ENCODE measurements around the gene RFX2. TPM values are rescaled to one million over a fixed set of nuclear protein-coding genes. Genes with fewer than 3 reads are reported as not detected.
"Not testable (repeated sequence)": the region's sequence is repeated elsewhere in the genome, so short reads cannot be mapped to it uniquely, and the experiment has no call there.

Gene RFX2
- total RNA-seq, 6 experiments from 2014 or later: 1.6 to 2.9 (median 1.9) TPM

- ATAC-seq (no peak), DNase-seq (peak in 1 of 3 donors; percentile 22)
- no peaks in the 10 kb centered on the region for H3K9me3 ChIP-seq
- H3K4me1 ChIP-seq: peaks cover 0 to 11% (median 3%) of the 10 kb centered on the region in 4 donors
- TF ChIP-seq, protein P1, sequence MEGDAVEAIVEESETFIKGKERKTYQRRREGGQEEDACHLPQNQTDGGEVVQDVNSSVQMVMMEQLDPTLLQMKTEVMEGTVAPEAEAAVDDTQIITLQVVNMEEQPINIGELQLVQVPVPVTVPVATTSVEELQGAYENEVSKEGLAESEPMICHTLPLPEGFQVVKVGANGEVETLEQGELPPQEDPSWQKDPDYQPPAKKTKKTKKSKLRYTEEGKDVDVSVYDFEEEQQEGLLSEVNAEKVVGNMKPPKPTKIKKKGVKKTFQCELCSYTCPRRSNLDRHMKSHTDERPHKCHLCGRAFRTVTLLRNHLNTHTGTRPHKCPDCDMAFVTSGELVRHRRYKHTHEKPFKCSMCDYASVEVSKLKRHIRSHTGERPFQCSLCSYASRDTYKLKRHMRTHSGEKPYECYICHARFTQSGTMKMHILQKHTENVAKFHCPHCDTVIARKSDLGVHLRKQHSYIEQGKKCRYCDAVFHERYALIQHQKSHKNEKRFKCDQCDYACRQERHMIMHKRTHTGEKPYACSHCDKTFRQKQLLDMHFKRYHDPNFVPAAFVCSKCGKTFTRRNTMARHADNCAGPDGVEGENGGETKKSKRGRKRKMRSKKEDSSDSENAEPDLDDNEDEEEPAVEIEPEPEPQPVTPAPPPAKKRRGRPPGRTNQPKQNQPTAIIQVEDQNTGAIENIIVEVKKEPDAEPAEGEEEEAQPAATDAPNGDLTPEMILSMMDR (IDR thresholded peaks at IDR 0.05): no peak
- no peak for TF ChIP-seq POLR2A (IDR thresholded peaks at IDR 0.05)
- H3K4me3 ChIP-seq: no peak overlapping the region
- 91% methylated on average over 18 of the region's 30 CpGs for WGBS (ENCODE audit: insufficient coverage, low coverage, low lambda C conversion rate, missing lambda C conversion rate)
- intact Hi-C loops (cut with DNase I): no loop called here
- H3K27ac ChIP-seq: no peak overlapping the region
- no peaks in the 10 kb centered on the region for H3K36me3 ChIP-seq
- H3K27me3 ChIP-seq: no peaks in the 10 kb centered on the region
Observed at GRCh38 chr19:6026390-6027227, 83.7 kb downstream of the RFX2 start.

DNA sequence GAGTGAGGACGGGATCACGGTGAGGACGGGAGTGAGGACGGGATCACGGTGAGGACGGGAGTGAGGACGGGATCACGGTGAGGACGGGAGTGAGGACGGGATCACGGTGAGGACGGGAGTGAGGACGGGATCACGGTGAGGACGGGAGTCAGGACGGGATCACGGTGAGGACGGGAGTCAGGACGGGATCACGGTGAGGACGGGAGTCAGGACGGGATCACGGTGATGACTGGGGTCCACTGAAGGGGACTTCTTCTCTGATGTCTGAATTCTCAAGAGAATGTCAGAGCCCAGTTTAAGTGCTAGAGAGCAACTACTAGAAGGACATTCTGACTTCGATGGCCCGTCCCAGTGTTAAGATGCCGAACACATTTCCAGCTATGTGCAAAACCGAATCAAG lies 85.5 kb downstream of the RFX2 start:
- not testable (repeated sequence) for H3K36me3 ChIP-seq, H3K27me3 ChIP-seq, H3K4me3 ChIP-seq, H3K27ac ChIP-seq, ATAC-seq, H3K9me3 ChIP-seq, DNase-seq
- WGBS (ENCODE audit: insufficient coverage, low coverage, low lambda C conversion rate, missing lambda C conversion rate): 94% methylated on average over 23 of the region's 27 CpGs
- intact Hi-C loops (cut with DNase I): loop anchor here (5.0 kb wide), 1 partner anchor 37 kb away; no protein-coding TSS in a partner anchor
- H3K4me1 ChIP-seq: peaks cover 0 to 27% (median 8%) of the 10 kb centered on the region in 4 donors

- intact Hi-C loops (cut with DNase I): loop anchor here (5.0 kb wide), 1 partner anchor 37 kb away; no protein-coding TSS in a partner anchor
- 79% methylated on average over 9 of the region's 12 CpGs for WGBS (ENCODE audit: insufficient coverage, low coverage, low lambda C conversion rate, missing lambda C conversion rate)
- no peak for DNase-seq
Observed at GRCh38 chr19:6023936-6024335, 86.4 kb downstream of the RFX2 start.

DNA sequence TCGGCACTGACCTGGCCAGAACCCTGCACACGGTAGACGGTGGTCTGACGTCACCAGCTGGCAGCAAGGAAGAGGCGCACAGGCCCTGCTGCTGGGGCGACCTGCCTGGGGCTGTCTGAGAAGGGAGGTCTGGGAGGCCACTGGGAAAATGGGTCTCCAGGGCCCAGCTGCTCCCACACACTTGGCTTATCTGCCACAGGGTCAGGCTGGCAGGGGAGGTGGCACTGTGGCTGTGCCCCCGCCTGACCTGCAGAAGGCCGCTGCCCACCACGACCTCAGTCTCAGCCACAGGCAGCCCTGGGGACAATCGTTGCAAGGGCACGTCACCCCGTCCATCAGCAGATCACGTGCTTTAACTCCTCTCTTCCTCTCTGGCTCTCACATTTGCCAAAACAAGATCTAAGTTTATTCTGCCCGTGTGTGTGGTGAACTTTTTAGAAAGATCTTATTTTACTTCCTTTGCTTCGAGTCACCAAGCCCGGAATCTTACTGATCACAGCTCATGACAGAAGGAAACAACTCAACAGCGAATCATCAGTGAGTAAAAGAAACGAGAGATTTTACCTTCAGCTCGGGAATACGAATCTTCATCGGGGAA lies 87.1 kb downstream of the RFX2 start:
- H3K27ac ChIP-seq: no peak overlapping the region
- no peak overlapping the region for H3K4me3 ChIP-seq
- peaks cover 0 to 27% (median 8%) of the 10 kb centered on the region in 4 donors for H3K4me1 ChIP-seq
- intact Hi-C loops (cut with DNase I): loop anchor here (5.0 kb wide), 1 partner anchor 36 kb away; no protein-coding TSS in a partner anchor
- WGBS (ENCODE audit: insufficient coverage, low coverage, low lambda C conversion rate, missing lambda C conversion rate): 62% methylated on average over 16 of the region's 21 CpGs
- ATAC-seq (no peak), DNase-seq (no peak)
- no peaks in the 10 kb centered on the region for H3K9me3 ChIP-seq
- TF ChIP-seq, protein P1 (IDR thresholded peaks at IDR 0.05): no peak
- TF ChIP-seq POLR2A (IDR thresholded peaks at IDR 0.05): no peak
- H3K27me3 ChIP-seq: no peaks in the 10 kb centered on the region
- no peaks in the 10 kb centered on the region for H3K36me3 ChIP-seq

More at GRCh38 chr19:6023936-6024335, 86.4 kb downstream of the RFX2 start:
- Histone ChIP-seq H3K9me3 (no peaks in the 10 kb centered on the region), H3K4me1 (peaks cover 0 to 27% (median 8%) of the 10 kb centered on the region in 4 donors), H3K27ac (no peak overlapping the region), H3K4me3 (no peak overlapping the region), H3K27me3 (no peaks in the 10 kb centered on the region), H3K36me3 (no peaks in the 10 kb centered on the region)
- no peak for ATAC-seq
- TF ChIP-seq, protein P1 (IDR thresholded peaks at IDR 0.05): no peak
- no peak for TF ChIP-seq POLR2A (IDR thresholded peaks at IDR 0.05)

All from right lobe of liver (tissue), 6 donors.